B cell (primary cell): ENCODE data around the gene NIPAL1. TPM values are rescaled to one million over a fixed set of nuclear protein-coding genes. Genes with fewer than 3 reads are reported as not detected.
"Not testable (repeated sequence)": the region's sequence is repeated elsewhere in the genome, so short reads cannot be mapped to it uniquely, and the experiment has no call there.

Source experiments
- ATAC-seq: fragments of 200-7000 bp; cut with Tn5 transposase; one replicate; pipeline ENCODE4 v1.10.0; 2021; ENCODE audit warnings: low read depth, mild to moderate bottlenecking, moderate number of reproducible peaks, moderate library complexity
- CTCF ChIA-PET: fragments of 350-600 bp; sonication (Branson Sonifier 250); formaldehyde crosslinking; loops from one replicate; lab custom pipeline; 2021; ENCODE audit warnings: antibody characterized with exemption, inconsistent platforms; lab: Charles Lee
- POLR2A ChIA-PET: fragments of 350-600 bp; sonication (Branson Sonifier 250); formaldehyde crosslinking; loops from one replicate; lab custom pipeline; 2021; ENCODE audit warnings: antibody characterized with exemption; lab: Charles Lee
- DNase-seq: peaks from one replicate; pipeline ENCODE4 v3.0.0; 2013
- H2AFZ ChIP-seq: 2 replicates; pipeline ENCODE4 v1.6.1; 2012; ENCODE audit warnings: mild to moderate bottlenecking, low read depth, low read length; ENCODE audit not compliant: insufficient read depth, poor library complexity, severe bottlenecking
- H3K27ac ChIP-seq, 2 donors: 1 replicate in 1 of 2; 2 replicates in 1 of 2; pipeline ENCODE4 v1.5.1; 2012 to 2013; ENCODE audit warnings: low read length in 2 of 2, mild to moderate bottlenecking in 2 of 2, moderate library complexity in 1 of 2
- H3K27me3 ChIP-seq, 4 experiments: fragments of 200-600 bp in 1 of 4; sonication (generic) in 1 of 4; replicated peaks in 1 of 4; 1 replicate in 2 of 4; 2 replicates in 2 of 4; pipeline versions ENCODE4 v1.6.1 to v1.7.0; 2013 to 2016; ENCODE audit warnings: low read length in 3 of 4, mild to moderate bottlenecking in 2 of 4, mixed read lengths in 1 of 4, moderate library complexity in 1 of 4; ENCODE audit not compliant: insufficient read depth in 4 of 4, control insufficient read depth in 3 of 4; ENCODE audit errors: control extremely low read depth in 1 of 4
- H3K36me3 ChIP-seq, 2 experiments: replicated peaks in 1 of 2; 1 replicate in 1 of 2; 2 replicates in 1 of 2; pipeline versions ENCODE4 v1.6.1 to v1.7.1; 2013; ENCODE audit warnings: low read length in 1 of 2; ENCODE audit not compliant: insufficient read depth in 2 of 2, control insufficient read depth in 1 of 2; ENCODE audit errors: control extremely low read depth in 1 of 2, extremely low read depth in 1 of 2
- H3K4me1 ChIP-seq, 2 donors: fragments of 200-600 bp in 1 of 2; sonication (generic) in 1 of 2; 1 replicate in 1 of 2; 2 replicates in 1 of 2; pipeline versions ENCODE4 v1.5.1 to v1.6.1; 2013 to 2017; ENCODE audit warnings: low read length in 2 of 2; ENCODE audit not compliant: control insufficient read depth in 2 of 2, insufficient read depth in 2 of 2
- H3K4me2 ChIP-seq: replicated peaks from 2 replicates; pipeline ENCODE3; 2012; ENCODE audit warnings: mild to moderate bottlenecking, low read depth, low read length; ENCODE audit not compliant: poor library complexity, severe bottlenecking
- H3K4me3 ChIP-seq, 5 experiments: fragments of 200-600 bp in 1 of 5; sonication (generic) in 1 of 5; 1 replicate in 3 of 5; 2 replicates in 2 of 5; pipeline versions ENCODE4 v1.5.1 to v1.7.0; 2011 to 2016; ENCODE audit warnings: low read length in 4 of 5, mild to moderate bottlenecking in 4 of 5, low read depth in 2 of 5, control low read depth in 1 of 5, moderate library complexity in 1 of 5; ENCODE audit not compliant: insufficient read depth in 1 of 5; ENCODE audit errors: control extremely low read depth in 1 of 5, extremely low read depth in 1 of 5
- H3K79me2 ChIP-seq: fragments of 200-600 bp; sonication (generic); one replicate; pipeline ENCODE4 v1.6.0; 2016; ENCODE audit warnings: low read length; ENCODE audit not compliant: control insufficient read depth, insufficient read depth
- H3K9ac ChIP-seq: fragments of 200-600 bp; sonication (generic); 2 replicates; pipeline ENCODE4 v1.6.1; 2017; ENCODE audit warnings: mild to moderate bottlenecking, low read length, moderate library complexity
- H3K9me3 ChIP-seq, 3 donors: one replicate each; pipeline versions ENCODE4 v1.6.1 to v1.7.1; 2013; ENCODE audit warnings: low read length in 2 of 3; ENCODE audit not compliant: control insufficient read depth in 2 of 3, insufficient read depth in 1 of 3; ENCODE audit errors: control extremely low read depth in 1 of 3
- H4K20me1 ChIP-seq: 2 replicates; pipeline ENCODE4 v1.6.0; 2012; ENCODE audit warnings: mild to moderate bottlenecking, low read length; ENCODE audit not compliant: insufficient read depth, control insufficient read depth, poor library complexity, severe bottlenecking
- H3K27ac Mint-ChIP-seq: one replicate; pipeline ENCODE4 v1.8.0; 2021; ENCODE audit warnings: mixed read lengths
- H3K27me3 Mint-ChIP-seq: one replicate; pipeline ENCODE4 v1.8.0; 2021; ENCODE audit warnings: mixed read lengths
- H3K4me1 Mint-ChIP-seq: one replicate; pipeline ENCODE4 v1.8.0; 2021; ENCODE audit warnings: mixed read lengths
- H3K4me3 Mint-ChIP-seq: one replicate; pipeline ENCODE4 v1.8.0; 2021; ENCODE audit warnings: mixed read lengths
- H3K9me3 Mint-ChIP-seq: one replicate; pipeline ENCODE4 v1.8.0; 2022; ENCODE audit warnings: mixed read lengths; ENCODE audit not compliant: insufficient read depth
- CTCF ChIP-seq: fragments of 200-600 bp; IDR thresholded peaks from one replicate; pipeline ENCODE4 v1.8.0; 2022; ENCODE audit warnings: antibody characterized with exemption, mild to moderate bottlenecking
- EZH2 ChIP-seq: IDR thresholded peaks from 2 replicates; pipeline ENCODE4 v1.6.1; 2012; ENCODE audit warnings: borderline replicate concordance, low read depth, mild to moderate bottlenecking, moderate library complexity, low read length; ENCODE audit not compliant: insufficient read depth, poor library complexity, severe bottlenecking
- WGBS: methylation state at CpG from one replicate; pipeline ENCODE4 v1.1.5; 2013; ENCODE audit warnings: missing lambda C conversion rate; ENCODE audit not compliant: insufficient coverage; 5-methylcytosine and 5-hydroxymethylcytosine counted together
- intact Hi-C: fragments of 100-400 bp; cut with micrococcal nuclease; formaldehyde crosslinking; loops from one replicate; pipeline ENCODE4 v1.10.0; 2022
- polyA plus RNA-seq: library from polyadenylated mRNA; depleted of rRNA; stranded (reverse); fragments of >200 nt; gene quantifications from 2 replicates; pipeline ENCODE4 v1.2.3, GENCODE V29; 2012
- total RNA-seq, 2 donors: library from RNA; stranded (reverse); fragments of 120-200 nt in 1 of 2; gene quantifications; 1 replicate in 1 of 2; 2 replicates in 1 of 2; pipeline versions ENCODE4 v1.2.3 to v1.2.4, GENCODE V29; 2013 to 2022

The NIPAL1 gene
- total and polyA plus RNA-seq, 2 donors (not counting 1 experiment from before 2014, with no cell fraction given) = 0.24 to 1.1 TPM

- H3K27ac Mint-ChIP-seq = no peak overlapping the region
- WGBS = 92% methylated on average over 4 of the region's 5 CpGs
- POLR2A ChIA-PET = no interaction called here
- DNase-seq = no peak
- intact Hi-C loops = no loop called here
- H3K4me3 ChIP-seq = no peak overlapping the region
- TF ChIP-seq CTCF (no peak), EZH2 (no peak)
- no peaks in the 10 kb centered on the region for H3K4me1 ChIP-seq
- H3K9ac ChIP-seq = no peak overlapping the region
- ATAC-seq = no peak
- no peaks in the 10 kb centered on the region for H3K36me3 ChIP-seq
- peaks cover 16% of the 10 kb centered on the region for H3K9me3 Mint-ChIP-seq
- CTCF ChIA-PET = no interaction called here
- no peak overlapping the region for H3K4me2 ChIP-seq
- H3K27me3 Mint-ChIP-seq = peaks cover 20% of the 10 kb centered on the region
- no peaks in the 10 kb centered on the region for H3K4me1 Mint-ChIP-seq
- no peaks in the 10 kb centered on the region for H3K79me2 ChIP-seq
- H3K4me3 Mint-ChIP-seq = no peak overlapping the region
- H3K9me3 ChIP-seq = peaks cover 2 to 8% (median 7%) of the 10 kb centered on the region in 3 donors
- H4K20me1 ChIP-seq = no peaks in the 10 kb centered on the region
- H3K27me3 ChIP-seq = peaks cover 0 to 6% (median 1%) of the 10 kb centered on the region in 4 experiments
- H3K27ac ChIP-seq = no peak overlapping the region
- H2AFZ ChIP-seq = no peak overlapping the region
These were observed 26.4 kb upstream of the NIPAL1 start for GRCh38 chr4:47990145-47990544.

- POLR2A ChIA-PET, H3K4me1 Mint-ChIP-seq, H3K27me3 Mint-ChIP-seq, H3K9me3 ChIP-seq, H3K36me3 ChIP-seq, H3K4me3 ChIP-seq, H3K79me2 ChIP-seq, H2AFZ ChIP-seq, H3K27me3 ChIP-seq, H3K4me2 ChIP-seq, DNase-seq, H3K27ac Mint-ChIP-seq, ATAC-seq, H3K4me1 ChIP-seq, H3K4me3 Mint-ChIP-seq, CTCF ChIA-PET, H3K27ac ChIP-seq, H4K20me1 ChIP-seq, intact Hi-C loops, H3K9ac ChIP-seq: not testable (repeated sequence)
- no CpG with 5 or more reads among the region's 1 CpG for WGBS
- peaks cover 16% of the 10 kb centered on the region for H3K9me3 Mint-ChIP-seq
These were observed 24.1 kb upstream of the NIPAL1 start for GRCh38 chr4:47992475-47992874.
